Activated CD4-positive, alpha-beta T cell treated with anti-CD3 and anti-CD28 coated beads for 48 hours (primary cell): ENCODE measurements around the gene ASPSCR1.
"Not testable (repeated sequence)": the region's sequence is repeated elsewhere in the genome, so short reads cannot be mapped to it uniquely, and the experiment has no call there.

ENCODE experiments used
- DNase-seq: peaks from one replicate; pipeline ENCODE4 v3.0.0-alpha.2; 2020

ASPSCR1 gene

DNA sequence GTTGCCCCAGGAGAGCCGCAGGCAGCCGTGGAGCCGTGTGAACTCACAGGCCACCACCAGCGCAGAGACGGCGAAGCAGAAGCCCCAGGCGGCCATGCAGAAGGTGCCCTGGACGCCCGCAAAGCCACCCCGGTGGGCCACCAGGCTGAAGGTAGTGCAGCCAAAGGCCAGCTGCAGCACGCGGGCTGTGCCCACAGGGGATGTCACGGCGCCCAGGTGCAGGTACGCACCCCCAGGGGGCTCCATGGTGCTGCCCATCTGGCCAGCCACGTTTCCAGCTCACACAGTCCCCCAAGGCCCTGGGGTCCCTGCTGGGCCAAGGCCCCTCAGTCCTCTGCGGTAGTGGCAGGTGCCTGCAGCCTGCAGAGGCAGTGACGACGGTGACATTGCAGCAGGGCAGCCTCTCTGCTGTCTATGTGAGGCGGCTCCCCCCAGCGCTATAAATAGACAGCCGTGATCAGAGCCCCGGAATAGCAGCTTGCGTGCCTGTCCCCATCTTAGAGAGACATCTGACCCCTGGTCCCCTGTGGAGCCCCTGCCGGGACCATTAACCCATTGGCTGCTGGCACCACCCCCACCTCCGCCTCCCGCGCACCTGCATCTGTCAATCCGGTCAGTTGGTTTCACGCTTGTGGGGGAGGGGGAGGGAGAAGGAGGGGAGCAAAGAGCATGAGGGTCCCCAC is 35.8 kb upstream of the ASPSCR1 start:
- no peak for DNase-seq

DNA sequence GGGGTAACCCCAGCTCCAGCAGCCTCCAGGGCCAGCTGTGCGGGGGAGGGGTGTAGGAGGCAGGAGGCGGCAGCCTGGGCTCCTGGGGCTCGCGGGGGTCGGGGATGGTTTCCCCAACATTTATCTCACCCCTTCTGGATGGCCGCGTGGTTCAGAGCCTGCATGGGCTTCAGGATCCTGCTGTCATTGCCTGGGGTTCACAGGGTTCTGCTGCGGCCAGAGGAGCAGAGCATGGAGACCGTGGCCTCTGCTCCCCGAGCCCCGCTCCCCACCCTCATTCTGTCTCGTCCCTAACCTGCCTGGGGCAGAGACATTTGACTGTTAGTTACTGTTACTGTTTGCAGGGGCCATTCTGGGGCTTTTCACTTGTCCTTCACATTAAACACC is 35.3 kb upstream of the ASPSCR1 start:
- no peak for DNase-seq

DNA sequence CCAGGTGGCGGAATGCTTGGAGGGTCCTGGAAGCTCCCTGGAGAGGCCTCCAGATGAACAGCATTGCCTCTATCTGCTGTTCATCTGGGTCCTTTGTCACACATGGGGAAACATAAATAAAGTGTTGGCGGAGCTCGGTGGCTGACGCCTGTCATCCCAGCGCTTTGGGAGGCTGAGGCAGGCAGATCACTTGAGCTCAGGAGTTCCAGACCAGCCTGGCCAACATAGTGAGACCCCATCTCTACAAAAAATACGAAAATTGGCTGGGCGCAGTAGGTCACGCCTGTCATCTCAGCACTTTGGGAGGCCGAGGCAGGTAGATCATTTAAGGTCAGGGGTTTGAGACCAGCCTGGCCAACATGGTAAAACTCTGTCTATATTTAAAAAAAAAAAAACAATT is 32.6 kb upstream of the ASPSCR1 start:
- DNase-seq, result no peak

DNA sequence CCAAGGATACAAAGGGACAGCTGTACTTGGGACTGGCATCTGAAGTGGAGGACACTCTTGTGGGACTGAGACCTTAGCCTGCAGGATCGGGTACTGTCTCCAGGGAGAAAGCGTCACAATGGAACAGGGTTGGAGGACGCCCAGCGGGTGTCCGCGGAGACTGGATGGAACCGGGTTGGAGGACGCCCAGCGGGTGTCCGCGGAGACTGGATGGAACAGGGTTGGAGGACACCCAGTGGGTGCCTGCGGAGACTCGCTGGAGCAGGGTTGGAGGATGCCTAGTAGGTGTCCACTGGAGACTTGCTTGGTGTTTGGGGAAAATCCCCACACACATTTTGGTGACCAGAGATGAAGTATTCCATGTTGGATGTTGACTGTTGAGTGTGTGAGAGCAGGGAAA is 30.2 kb upstream of the ASPSCR1 start, which contains the start of gene MYADML2:
Gene MYADML2, minus strand, starts transcription at position 45 of the 400 bp plus-strand sequence. CDS start 5,492 bp downstream, outside the sequence.
- DNase-seq, result no peak

DNA sequence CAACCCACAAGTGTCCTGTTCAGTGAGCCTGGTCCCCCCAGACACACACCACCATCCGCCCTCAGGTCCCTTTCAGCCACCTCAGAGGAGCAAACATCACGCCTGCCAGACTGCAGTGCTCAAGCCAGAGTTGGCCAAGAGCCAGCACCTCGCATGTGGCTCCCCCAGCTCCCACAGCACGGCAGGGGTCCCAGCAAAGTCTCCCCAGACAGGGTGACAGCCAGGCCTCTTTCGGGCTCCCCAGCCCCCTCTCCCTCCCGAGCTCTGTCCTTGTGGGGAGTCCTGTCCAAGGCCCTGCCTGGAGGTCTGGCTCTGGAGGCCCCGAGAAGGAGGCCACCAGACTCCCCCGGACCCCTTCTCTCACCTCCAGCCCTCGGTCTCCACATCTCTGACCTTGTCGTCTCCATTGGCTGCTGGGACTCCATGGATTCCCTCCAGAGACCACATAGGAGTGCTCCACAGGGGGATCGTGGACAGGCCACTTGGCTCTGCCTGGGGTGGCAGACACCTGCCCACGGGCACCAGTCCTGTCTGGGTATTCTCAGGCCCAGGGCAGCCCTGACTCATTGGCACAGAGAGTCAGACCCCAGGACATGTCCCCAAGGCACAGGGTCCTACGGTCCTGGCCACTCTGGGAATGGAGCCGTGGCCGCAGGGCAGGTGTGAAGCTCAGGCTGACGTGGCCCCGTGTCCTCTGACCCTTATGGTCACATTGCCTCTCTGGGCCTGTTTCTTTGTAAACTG is 28.6 kb upstream of the ASPSCR1 start:
- no peak for DNase-seq

DNA sequence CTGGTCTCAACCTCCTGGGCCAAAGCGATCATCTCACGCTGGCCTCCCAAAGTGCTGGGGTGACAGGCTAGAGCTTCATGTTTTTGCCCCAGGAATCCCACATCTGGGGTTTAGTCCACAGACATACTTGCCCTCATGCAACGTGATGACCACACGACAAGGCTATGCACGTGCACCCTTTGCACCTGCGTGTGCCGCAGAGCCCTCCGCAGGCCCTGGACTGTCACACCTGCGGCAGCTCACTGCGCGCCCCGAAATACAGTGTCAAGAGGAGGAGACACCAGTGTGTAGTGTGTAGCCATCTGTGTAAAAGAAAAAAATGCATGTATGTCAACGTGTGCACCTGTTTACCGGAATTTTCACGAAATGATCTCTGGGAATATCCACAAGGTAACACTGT is 26.9 kb upstream of the ASPSCR1 start:
- no peak for DNase-seq

DNA sequence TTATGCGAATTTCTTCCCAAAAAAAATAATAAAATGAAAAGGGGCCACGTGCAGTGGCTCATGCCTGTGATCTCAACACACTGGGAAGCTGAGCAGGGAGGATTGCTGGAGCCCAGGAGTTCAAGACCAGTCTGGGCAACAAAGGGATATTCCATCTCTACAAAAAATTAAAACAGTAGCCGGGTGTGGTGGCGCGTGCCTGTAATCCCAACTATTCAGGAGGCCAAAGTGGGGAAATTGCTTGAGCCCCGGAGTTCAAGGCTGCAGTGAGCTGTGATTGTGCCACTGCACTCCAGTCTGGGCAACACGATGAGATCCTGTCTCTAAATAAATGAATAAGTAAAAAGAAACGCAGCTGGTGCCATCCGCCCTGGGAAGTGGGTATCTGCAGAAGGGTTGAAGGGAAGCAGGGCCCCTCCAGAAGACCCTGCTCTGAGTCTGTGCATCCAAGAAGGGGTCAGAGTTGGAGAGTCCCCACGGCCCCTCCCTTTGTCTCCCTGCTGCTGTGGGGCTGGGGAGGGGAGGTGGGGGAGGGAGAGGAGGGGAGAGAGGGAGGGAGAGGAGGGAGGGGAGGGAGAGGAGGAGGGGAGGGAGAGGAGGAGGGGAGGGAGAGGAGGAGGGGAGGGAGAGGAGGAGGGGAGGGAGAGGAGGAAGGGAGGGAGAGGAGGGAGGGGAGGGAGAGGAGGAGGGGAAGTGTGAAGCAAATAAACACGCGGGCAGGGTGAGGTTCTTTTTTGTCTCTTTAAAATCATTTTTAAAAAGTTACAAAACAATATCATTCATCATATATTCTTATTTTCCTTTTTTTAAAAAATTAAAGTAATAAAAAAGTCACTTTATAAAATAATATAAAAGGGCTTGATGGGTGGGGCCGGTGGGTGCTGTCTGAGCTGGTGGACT is 25.4 kb upstream of the ASPSCR1 start:
- DNase-seq, result no peak

DNA sequence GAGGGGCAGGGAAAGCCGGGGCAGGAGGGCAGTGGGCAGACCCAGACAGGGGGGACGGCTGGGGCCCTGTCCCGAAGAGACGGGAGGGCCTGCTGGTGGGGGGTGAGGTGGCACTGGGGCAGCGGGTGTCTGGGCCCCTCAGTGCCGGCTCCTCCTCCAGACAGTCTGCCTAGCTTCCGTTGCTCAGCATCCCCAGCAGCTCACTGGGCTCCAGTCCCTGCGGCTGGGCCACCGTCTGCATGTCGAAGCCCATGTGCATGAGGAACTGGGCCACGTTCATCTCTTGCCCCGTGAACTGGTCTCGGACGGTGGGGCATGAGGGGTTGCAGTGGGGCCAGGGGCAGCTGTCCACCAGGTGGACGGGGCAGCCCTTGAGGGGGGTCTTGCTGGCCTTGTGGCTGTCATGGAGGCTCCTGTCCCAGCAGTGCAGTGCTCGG is 24.6 kb upstream of the ASPSCR1 start:
- no peak for DNase-seq

DNA sequence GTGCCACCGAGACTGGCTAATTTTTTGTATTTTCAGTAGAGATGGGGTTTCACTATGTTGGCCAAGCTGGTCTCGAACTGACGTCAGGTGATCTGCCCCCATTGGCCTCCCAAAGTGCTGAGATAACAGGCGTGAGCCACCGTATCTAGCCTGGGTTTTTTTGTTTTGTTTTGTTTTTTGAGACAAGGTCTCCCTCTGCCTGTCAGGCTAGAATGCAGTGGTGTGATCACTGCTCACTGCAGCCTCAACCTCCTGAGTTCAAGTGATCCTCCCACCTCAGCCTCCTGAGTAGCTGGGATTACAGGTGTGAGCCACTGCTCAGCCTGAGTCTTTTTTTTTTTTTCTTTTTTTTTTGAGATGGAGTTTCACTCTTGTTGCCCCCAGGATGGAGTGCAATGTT is 24.0 kb upstream of the ASPSCR1 start:
- not testable (repeated sequence) for DNase-seq

DNA sequence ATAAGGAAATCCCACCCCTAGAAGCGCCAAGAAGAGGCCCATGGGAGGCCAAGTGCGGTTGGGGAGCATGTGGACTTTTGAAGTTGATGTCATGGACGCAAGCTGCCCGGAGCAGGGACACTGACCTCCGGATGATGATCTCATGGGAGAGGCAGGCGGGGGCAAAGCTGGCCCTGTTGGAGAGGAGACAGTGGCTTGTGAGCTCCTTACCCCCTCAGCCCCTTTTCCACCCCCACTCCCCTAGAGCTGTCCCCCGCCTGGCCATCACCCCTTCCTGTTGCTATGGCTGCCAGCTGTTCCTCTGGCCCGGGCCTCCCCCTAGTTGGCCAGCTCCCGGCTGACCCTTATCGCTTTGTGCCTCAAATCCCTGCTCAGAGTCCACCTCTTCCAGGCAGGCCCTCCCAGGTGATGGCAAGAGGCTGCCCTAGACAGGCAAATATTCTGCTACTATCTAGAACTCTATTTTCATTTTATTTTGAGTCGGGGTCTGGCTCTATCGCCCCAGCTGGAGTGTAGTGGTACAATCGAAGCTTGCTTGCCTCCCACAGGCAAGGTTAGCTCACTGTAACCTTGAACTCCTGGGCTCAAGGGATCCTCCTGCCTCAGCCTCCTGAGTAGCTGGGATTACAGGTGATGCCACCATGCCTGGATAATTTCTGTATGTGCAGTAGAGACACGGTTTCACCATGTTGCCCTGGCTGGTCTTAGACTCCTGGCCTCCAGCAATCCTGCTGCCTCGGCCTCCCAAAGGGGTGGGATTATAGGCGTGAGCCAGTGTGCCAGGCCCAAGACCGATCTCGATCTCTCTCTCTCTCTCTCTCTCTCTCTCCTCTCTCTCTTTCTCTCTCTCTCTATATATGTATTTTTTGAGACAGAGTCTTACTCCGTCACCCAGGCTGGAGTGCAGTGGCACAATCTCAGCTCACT is 23.0 kb upstream of the ASPSCR1 start:
- DNase-seq, result no peak

DNA sequence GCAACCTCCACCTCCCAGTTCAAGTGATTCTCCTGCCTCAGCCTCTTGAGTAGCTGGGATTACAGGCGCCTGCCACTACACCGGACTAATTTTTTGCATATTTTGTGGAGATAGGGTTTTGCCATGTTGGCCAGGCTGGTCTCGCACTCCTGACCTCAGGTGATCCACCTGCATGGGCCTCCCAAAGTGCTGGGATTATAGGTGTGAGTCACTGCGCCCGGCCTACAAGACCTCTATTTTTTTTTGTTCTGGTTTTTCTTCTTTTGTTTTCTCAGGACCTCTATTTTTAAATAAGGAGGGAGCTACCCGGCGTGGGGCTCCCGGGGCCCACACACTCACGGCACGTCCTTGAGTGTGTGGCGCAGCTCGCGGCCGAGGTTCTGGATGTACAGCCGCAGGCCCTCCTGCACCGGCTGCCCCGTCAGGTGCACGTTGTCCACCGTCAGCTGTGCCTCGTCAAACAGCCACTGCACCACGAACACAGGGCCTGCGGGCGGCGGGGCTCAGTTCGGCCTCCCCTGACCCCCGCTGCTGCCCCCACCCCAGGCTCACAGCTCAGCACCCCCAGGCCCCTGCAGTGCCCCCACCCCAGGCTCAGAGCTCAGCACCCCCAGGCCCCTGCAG is 22.3 kb upstream of the ASPSCR1 start:
- DNase-seq, result no peak

DNA sequence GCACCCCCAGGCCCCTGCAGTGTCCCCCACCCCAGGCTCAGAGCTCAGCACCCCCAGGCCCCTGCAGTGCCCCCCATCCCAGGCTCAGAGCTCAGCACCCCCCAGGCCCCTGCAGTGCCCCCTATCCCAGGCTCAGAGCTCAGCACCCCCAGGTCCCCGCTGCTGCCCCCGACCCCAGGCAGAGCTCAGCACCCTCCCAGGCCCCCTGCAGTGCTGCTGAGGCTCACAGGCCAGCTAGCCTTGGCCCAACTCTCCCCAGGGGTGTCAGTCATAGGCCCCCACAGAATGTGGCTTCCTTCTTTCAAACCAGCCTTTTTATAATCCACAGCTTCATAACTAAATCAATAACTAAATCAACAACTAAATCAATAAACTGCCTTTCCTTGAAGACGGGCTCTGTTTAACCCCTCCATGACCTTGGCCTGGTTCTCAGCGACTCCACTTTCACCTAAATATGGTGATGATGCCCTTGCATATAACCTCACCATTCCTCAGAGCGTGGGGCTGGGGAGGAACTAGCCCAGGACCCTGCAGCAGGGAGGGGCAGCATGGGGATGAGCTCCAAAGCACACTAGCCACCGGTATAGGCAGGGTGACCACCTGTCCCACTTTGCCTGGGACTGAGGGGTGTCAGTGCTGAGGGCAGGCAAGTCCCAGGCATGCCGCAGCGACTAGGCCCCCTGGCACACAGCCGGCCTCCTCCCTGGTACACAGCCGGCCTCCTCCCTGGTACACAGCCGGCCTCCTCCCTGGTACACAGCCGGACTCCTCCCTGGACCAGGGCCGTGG is 21.5 kb upstream of the ASPSCR1 start:
- no peak for DNase-seq

DNA sequence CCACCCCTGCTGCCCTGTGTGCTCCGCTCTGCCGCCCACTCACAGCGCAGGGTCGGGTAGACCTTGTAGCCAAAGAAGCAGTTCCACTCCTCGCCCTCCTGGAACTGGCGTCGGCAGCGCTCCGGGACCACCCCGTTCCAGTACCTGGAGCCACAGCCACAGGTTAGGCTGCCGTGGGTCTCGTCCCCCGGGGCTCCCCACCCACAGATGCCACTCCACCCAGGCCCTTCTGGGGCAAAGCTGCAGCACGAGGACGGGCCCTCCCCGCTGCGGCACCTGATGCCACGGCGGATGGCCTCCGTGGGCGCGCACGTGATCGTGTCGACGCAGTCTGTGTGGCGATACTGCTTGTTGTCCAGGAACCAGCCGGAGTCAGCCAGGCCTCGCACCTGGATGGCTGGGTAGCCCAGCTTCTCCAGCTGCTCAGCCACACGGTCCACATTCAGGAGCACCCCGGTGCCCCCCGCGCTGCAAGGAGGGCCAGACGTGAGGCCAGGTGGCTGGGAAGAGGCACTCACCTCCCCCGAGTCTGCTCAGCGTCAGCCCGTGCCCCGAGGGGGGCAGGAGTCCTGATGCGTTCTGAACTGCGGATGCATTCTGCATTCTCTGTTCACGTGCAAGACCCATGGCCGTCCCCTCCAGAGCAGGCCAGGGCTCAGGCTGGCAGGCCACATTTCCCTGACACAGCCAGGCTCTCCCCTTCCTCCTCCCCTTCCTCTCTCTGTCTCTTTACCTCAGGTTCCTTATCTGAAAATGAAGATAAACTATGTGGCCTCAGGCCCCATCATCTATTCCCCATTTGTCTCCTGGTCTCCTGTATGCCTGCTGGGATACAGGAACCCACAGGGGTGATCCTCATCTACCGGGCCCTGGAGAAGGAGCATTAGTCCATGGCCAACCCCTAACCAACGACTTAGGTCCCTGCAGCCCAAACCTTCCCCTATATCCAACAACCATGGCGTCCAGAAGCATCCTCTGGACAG is 20.5 kb upstream of the ASPSCR1 start:
- DNase-seq, result no peak

DNA sequence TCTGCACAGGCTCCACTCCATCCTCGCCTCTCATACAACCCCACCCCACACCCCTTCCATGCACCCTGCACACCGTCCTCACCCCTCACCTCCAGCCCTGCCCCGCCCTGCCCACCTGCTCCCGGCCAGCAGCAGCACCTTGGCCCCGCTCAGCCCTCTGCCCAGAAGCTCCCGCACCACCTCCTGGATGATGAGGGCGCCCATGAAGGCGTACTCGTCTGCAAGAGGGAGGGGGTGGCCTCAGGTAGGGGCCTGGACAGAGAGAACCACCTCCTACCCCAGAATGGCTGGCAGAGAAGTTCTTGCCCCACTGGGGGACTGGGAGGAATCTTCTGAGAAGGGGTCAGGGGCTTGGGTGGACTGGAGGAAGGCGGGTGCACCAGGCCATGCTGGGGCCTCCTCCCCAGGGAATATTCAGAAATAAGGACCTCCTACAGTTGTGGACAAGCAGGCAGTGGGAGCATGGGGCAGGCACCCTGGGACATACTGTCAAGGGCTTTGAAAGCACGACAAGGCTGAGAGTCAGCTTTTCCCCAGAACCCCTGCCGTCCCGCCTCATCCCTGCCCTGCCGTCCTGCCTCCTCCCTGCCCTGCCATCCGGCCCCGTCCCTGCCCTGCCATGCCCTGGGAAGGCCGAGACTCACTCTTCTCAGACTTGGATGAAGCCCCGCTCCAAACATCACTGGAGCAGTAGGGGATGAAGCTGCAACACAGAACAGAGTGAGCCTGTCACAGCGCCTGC is 19.6 kb upstream of the ASPSCR1 start:
- DNase-seq, result no peak

DNA sequence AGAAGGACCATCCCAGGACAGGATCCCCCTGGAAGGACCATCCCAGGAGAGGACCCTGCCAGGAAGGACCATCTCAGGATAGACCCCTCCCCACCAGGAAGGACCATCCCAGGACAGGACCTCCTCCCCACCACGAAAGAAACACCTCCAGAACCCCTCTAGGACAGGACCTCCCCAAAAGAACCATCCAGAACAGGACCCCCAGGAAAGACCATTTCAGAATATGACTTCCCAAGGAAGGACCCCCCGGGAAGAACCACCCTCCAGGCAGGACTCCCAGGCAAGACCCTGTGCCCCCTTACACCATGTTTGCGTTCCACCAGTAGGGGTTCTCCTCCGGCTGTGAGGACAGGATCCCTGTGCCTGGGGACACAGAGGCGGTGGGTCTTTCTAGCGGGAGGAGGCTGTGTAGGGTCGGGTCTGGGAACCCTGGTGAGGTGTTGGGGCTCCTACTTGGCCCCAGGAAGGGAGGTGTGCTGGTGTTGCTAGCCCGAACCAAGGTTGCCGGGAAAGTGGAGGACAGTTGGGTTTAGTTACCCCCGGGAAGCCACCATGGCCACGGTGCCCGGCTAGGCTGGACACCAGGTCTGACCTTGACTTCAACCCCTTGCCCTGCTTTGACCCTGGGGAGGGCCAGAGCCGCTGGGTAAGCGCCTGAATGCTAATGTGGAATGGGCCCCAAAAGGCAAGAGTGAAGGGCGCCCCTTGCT is 18.6 kb upstream of the ASPSCR1 start:
- no peak for DNase-seq

DNA sequence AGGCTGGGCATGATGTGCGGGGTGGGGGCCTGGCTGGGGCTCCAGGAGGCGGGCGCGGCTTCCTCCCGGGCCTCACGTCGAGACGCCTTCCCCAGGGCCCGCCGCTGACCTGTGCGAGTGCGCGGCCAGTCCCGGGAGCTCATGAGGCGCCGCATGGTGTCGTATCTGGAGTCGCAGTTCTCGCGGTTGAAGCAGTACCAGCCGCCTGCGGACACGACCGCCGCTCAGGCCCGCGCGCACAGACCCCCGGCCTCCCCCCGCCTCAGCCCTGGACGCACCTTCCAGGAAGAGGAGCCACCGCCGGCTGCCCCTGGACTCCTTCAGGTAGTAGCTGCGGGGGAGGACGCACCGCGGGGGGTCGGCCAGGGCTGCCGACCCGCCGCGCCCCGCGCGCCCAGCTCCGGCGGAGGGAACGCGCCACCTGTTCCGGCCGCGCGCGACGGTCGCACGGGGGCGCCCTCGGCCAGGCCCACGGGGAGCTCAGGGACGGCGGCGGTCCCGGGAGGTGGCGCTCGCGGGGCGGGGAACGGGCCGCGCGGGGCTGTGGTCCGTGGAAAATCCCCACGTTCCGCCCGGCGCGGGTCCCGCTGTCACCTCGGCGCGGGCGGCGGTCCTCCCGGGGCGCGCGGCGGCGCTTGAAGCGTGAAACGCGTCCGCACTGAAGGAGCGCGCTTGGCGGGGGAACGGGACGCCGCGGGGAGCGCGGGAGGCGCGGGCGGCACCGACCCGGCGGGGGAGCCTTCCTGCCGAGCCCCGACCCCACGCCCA is 17.9 kb upstream of the ASPSCR1 start:
- peak; percentile 77 for DNase-seq
